Osteocyte (in vitro differentiated cells): ENCODE measurements around the gene BBS12. TPM values are rescaled to one million over a fixed set of nuclear protein-coding genes. Genes with fewer than 3 reads are reported as not detected.

Source experiments
- DNase-seq: peaks from one replicate; pipeline ENCODE4 v3.0.0; 2021; ENCODE audit warnings: mixed read lengths; ENCODE audit not compliant: unreplicated experiment; ENCODE audit errors: extremely low spot score
- H3K27ac Mint-ChIP-seq: one replicate; pipeline ENCODE4 v1.8.0; 2021; ENCODE audit warnings: mild to moderate bottlenecking, mixed read lengths; ENCODE audit not compliant: unreplicated experiment
- H3K27me3 Mint-ChIP-seq: one replicate; pipeline ENCODE4 v1.8.0; 2021; ENCODE audit warnings: mixed read lengths; ENCODE audit not compliant: unreplicated experiment
- H3K36me3 Mint-ChIP-seq: one replicate; pipeline ENCODE4 v1.8.0; 2021; ENCODE audit warnings: mixed read lengths; ENCODE audit not compliant: unreplicated experiment
- H3K4me1 Mint-ChIP-seq: one replicate; pipeline ENCODE4 v1.8.0; 2021; ENCODE audit warnings: mixed read lengths; ENCODE audit not compliant: unreplicated experiment
- H3K4me3 Mint-ChIP-seq: one replicate; pipeline ENCODE4 v1.8.0; 2021; ENCODE audit warnings: mild to moderate bottlenecking, moderate library complexity, mixed read lengths; ENCODE audit not compliant: unreplicated experiment
- H3K9me3 Mint-ChIP-seq: one replicate; pipeline ENCODE4 v1.8.0; 2021; ENCODE audit warnings: mixed read lengths; ENCODE audit not compliant: unreplicated experiment
- CTCF ChIP-seq: fragments of 200-600 bp; sonication (generic); IDR thresholded peaks from 2 replicates; pipeline ENCODE4 v1.5.0; 2021; ENCODE audit warnings: antibody characterized with exemption, mild to moderate bottlenecking, moderate library complexity
- total RNA-seq: library from RNA; stranded (reverse); gene quantifications from 2 replicates; pipeline ENCODE4 v1.2.1, GENCODE V29; 2021

The BBS12 gene
- total RNA-seq, 1 donor from 2014 or later: 3.3 TPM

GRCh38 chr4:122788935-122789334, 56.4 kb downstream of the BBS12 start:
- no peak for DNase-seq
- Mint-ChIP-seq H3K4me1 (peaks cover 29% of the 10 kb centered on the region), H3K27me3 (no peaks in the 10 kb centered on the region), H3K36me3 (no peaks in the 10 kb centered on the region), H3K9me3 (no peaks in the 10 kb centered on the region), H3K27ac (no peak overlapping the region), H3K4me3 (no peak overlapping the region)
- no peak for TF ChIP-seq CTCF

- Mint-ChIP-seq H3K4me3 (no peak overlapping the region), H3K4me1 (peaks cover 31% of the 10 kb centered on the region), H3K27me3 (no peaks in the 10 kb centered on the region), H3K36me3 (no peaks in the 10 kb centered on the region), H3K9me3 (no peaks in the 10 kb centered on the region), H3K27ac (no peak overlapping the region)
- no peak for TF ChIP-seq CTCF
- no peak for DNase-seq
These were observed 61.3 kb downstream of the BBS12 start for GRCh38 chr4:122793811-122794210.

Other genes starting within 250 kb of the BBS12 start
- gene IL21, start 111.6 kb upstream of the BBS12 start, total RNA-seq: not detected in 2 replicates
- gene FGF2, start 94.1 kb downstream of the BBS12 start, total RNA-seq: 29.2 and 33.4 TPM in 2 replicates
- 4.8 and 6.9 TPM in 2 replicates for gene NUDT6, start 189.9 kb downstream of the BBS12 start, total RNA-seq